Measurements from ENCODE around the gene DIS3L2. TPM values are rescaled to one million over a fixed set of nuclear protein-coding genes. Genes with fewer than 3 reads are reported as not detected.

The DIS3L2 gene
- total and polyA plus RNA-seq, 2 of the 4 experiments (the other 2 are of a cell fraction) = 14.7 to 19.2 TPM

DNA sequence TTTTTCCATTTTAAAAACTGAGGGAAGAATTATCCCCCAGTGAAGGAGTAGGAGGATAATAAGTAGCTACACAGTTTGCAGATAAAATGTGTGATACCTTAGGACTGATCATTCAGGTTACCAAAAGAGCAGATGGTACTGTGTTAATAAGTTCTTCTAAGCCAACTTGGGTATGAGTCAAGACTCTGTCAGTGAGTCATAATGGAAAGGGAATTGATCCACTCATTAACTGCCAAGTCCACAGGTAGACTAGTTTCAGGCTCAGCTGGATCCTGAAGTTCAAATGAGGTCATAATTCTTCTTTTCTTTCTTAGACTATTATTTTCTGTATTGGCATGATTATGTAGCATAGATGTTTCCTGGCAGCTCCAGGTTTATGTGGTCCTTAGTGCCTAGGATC, 274.7 kb downstream of the DIS3L2 start:
- intact Hi-C loops (cut with micrococcal nuclease) = no loop called here
- no TSS peak for BruUV-seq (replicated peaks)
- Histone ChIP-seq H3K27ac (ENCODE audit: insufficient read depth, low read length) (no peak overlapping the region), H2BK120ac (ENCODE audit: low read depth, low read length) (no peak overlapping the region), H3K9me1 (ENCODE audit: insufficient read depth, low read length) (0 out of 2 replicates have a peak, but pooled peaks cover 3% of the 10 kb centered on the region), H3K79me1 (ENCODE audit: low read depth in 1 of 2, low read length in 2 of 2) (0 out of 4 replicates have a peak, but pooled peaks cover 0 to 5% of the 10 kb centered on the region in 2 experiments), H3K36me3 (ENCODE audit: control insufficient read depth, insufficient read depth, low read length) (peaks cover 4% of the 10 kb centered on the region), H3K27me3 (ENCODE audit: control insufficient read depth, insufficient read depth, low read length) (no peaks in the 10 kb centered on the region), H4K5ac (ENCODE audit: low read depth, low read length) (no peak overlapping the region), H3K4me1 (ENCODE audit: control insufficient read depth, insufficient read depth, low read length) (peaks cover 3% of the 10 kb centered on the region), H3K14ac (replicated peaks; ENCODE audit: low read depth, low read length) (no peak overlapping the region), H2BK5ac (ENCODE audit: low read depth, low read length, poor library complexity, severe bottlenecking) (no peak overlapping the region), H3K9me3 (ENCODE audit: control insufficient read depth, insufficient read depth, low read length) (no peaks in the 10 kb centered on the region), H3K56ac (ENCODE audit: extremely low read depth, insufficient read depth, low read length) (no peak overlapping the region), H3K18ac (ENCODE audit: low read depth, low read length) (no peak overlapping the region), H3K4me2 (ENCODE audit: low read depth, low read length) (no peak overlapping the region), H2AK9ac (replicated peaks; ENCODE audit: low read depth, low read length, poor library complexity) (no peak overlapping the region), H4K20me1 (ENCODE audit: insufficient read depth, low read length) (peaks cover 12% of the 10 kb centered on the region; the same call in 1 of the 2 replicates), H3K23ac (ENCODE audit: low read depth, low read length) (no peak overlapping the region), H2BK15ac (ENCODE audit: low read depth, low read length) (no peak overlapping the region), H2BK20ac (ENCODE audit: low read depth, low read length) (no peak overlapping the region), H3K4ac (ENCODE audit: low read depth, low read length) (no peak overlapping the region), H2AK5ac (ENCODE audit: low read depth, low read length) (no peak overlapping the region), H2AFZ (replicated peaks; ENCODE audit: low read length, poor library complexity) (no peak overlapping the region), H3K9ac (ENCODE audit: low read depth, low read length) (no peak overlapping the region), H4K91ac (ENCODE audit: insufficient read depth, low read depth, low read length) (no peak overlapping the region), H4K8ac (ENCODE audit: low read depth in 2 of 2, low read length in 2 of 2) (no peak overlapping the region), H3K4me3 (ENCODE audit: insufficient read depth, low read depth, low read length) (no peak overlapping the region)
- ChIA-PET POLR2A (ENCODE audit: unreplicated experiment) (no interaction called here), CTCF (interaction anchor here (0.7 kb wide), 1 partner anchor 156 kb away, joined by 4 read pairs; no protein-coding TSS in a partner anchor)
- TF ChIP-seq CEBPB (IDR thresholded peaks at IDR 0.05; ENCODE audit: low read depth, low read length) = no peak
- TF ChIP-seq SMC3 (IDR thresholded peaks at IDR 0.05; ENCODE audit: low read depth, low read length) = no peak
- no peak for TF ChIP-seq MAFK (IDR thresholded peaks at IDR 0.05; ENCODE audit: low read depth, low read length)
- TF ChIP-seq RFX5 (IDR thresholded peaks at IDR 0.05; ENCODE audit: low read depth, low read length) = no peak
- no peak for TF ChIP-seq NFE2L2 (IDR thresholded peaks at IDR 0.05; ENCODE audit: low read depth, low read length)
- TF ChIP-seq MXI1 (IDR thresholded peaks at IDR 0.05; ENCODE audit: borderline replicate concordance, low read depth, low read length) = no peak
- no peak for TF ChIP-seq POLR2A (IDR thresholded peaks at IDR 0.05; ENCODE audit: low read depth, low read length)
- TF ChIP-seq, protein P1, sequence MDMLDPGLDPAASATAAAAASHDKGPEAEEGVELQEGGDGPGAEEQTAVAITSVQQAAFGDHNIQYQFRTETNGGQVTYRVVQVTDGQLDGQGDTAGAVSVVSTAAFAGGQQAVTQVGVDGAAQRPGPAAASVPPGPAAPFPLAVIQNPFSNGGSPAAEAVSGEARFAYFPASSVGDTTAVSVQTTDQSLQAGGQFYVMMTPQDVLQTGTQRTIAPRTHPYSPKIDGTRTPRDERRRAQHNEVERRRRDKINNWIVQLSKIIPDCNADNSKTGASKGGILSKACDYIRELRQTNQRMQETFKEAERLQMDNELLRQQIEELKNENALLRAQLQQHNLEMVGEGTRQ (IDR thresholded peaks at IDR 0.05; ENCODE audit: low read depth, low read length) = no peak
- no peak for TF ChIP-seq CTCF (conservative IDR thresholded peaks at IDR 0.05; ENCODE audit: low read depth, low read length)
- TF ChIP-seq MAZ (IDR thresholded peaks at IDR 0.05; ENCODE audit: borderline replicate concordance, low read depth, low read length) = no peak
- in situ Hi-C loops (cut with MboI; ENCODE audit: low sequenced_read_pairs) = no loop called here
- dilution Hi-C loops (cut with HindIII; ENCODE audit: low sequenced_read_pairs, unreplicated experiment) = no loop called here
- peak; percentile 19 for DNase-seq
- ATAC-seq (ENCODE audit: low read depth) = no peak
